GM18868 (cell line): Measurements from ENCODE around the gene TNFRSF8.
"Not testable (repeated sequence)": the region's sequence is repeated elsewhere in the genome, so short reads cannot be mapped to it uniquely, and the experiment has no call there.

ENCODE experiments used
- ATAC-seq: cut with Tn5 transposase; IDR thresholded peaks from one replicate; pipeline ENCODE4 v1.9.1; 2021; ENCODE audit warnings: mild to moderate bottlenecking, moderate library complexity; ENCODE audit not compliant: unreplicated experiment

TNFRSF8 gene

DNA sequence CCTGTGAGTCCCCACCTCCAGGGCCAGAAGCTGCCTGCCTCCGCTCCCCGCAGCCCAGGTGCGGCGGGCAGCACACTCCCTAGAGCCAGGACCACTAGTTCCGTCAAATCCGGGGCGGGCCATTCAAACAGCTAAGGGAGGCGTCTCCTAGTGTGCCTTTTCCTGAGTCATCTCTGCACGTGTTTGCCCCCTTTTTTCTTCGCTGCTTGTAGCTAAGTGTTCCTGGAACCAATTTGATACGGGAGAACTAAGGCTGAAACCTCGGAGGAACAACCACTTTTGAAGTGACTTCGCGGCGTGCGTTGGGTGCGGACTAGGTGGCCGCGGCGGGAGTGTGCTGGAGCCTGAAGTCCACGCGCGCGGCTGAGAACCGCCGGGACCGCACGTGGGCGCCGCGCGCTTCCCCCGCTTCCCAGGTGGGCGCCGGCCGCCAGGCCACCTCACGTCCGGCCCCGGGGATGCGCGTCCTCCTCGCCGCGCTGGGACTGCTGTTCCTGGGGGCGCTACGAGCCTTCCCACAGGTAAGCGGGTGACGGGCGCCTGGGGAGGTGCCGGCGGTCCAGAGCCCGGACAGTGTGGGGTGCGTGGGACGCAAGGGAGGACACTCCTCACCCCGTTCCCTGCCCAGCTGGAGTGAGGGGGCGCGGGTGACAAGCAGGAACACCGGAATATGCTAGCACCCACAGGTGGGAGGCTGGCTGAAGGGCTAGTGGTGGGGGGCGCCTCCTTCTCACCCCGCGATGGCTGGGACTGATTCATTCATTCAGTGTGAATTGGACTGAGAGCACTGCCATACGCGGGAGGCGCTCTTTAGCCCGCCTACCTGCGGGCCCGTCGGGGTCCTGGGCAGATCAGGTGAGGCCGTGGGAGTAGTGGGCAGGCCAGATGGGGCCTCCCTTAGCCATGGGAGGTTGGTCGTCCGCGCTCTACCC, at the start of gene TNFRSF8:
TSS of gene TNFRSF8 (plus strand) at position 163 of the 932 bp plus-strand sequence. CDS start at position 459, 296 bp downstream.
- no peak for ATAC-seq

DNA sequence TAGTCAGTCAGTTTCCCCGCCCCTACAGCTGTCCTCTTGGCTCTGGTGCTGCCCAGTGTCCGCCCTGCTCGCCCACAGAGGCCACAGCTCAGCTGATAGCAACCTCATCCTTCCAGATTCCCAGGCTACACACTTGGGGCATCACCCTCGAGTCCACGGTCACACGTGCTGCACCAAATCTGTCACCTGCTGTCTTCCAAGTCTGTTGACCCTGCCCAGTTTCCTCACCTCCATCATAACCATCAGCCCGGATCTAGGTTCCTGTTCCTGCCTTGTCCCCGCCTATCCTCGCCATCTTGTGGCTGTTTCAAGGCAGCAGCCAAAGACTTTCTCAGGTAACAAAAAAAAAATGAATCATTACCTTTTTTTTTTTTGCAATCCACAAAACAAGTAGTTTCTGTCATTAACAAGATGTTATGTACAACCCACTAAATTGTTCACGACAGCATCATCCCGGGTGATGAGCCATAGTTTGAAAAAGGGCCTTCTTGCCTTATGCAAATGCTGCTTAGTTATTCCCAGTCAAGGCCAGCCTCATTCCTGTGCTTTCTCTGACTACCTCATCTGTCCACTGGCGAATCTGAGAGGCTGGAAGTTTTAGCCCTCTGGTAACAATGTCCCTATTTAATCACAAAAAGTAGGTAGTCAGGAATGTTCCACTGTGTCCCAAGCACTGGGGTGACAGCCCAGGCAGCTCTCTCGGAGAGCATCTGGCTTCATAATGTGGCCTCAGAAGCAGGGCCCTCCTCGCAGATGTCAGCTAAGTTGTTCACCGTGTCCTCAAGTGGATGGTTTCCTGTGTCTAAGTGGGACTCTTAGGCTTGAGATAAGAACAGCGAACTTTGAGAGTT, 48.7 kb upstream of the TNFRSF8 start:
- no peak for ATAC-seq

DNA sequence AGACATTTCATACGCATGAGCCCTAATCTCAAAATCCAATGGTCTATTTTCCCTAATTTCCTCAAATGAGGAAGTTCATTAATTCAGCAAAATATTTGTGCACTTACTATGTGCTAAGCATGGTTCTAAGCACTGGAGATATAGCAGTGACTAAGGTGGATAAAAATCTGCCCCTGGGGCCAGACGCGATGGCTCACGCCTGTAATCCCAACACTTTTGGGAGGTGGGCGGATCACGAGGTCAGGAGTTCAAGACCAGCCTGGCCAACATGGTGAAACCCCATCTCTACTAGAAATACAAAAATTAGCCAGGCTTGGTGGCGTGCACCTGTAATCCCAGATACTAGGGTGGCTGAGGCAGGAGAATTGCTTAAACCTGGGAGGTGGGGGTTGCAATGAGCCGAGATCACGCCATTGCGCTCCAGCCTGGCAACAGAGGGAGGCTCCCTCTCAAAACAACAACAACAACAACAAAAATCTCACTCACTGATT, 48.1 kb upstream of the TNFRSF8 start:
- ATAC-seq, result no peak

DNA sequence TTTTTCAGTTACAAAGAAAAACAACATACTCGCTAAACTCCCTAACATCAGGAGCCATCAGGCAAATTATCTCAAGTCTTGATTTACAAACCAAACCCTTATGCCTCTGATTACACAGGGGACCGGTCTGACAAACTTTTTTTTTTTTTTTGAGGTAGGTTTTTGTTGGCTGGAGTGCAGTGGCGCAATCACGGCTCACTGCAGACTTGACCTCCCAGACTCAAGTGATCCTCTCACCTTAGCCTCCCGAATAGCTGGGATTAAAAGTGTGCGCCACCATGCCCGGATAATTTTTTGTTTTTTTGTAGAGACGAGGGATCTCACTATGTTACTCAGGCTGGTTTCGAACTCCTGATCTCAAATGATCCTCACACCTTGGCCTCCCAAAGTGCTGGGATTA, 47.6 kb upstream of the TNFRSF8 start:
- no peak for ATAC-seq

DNA sequence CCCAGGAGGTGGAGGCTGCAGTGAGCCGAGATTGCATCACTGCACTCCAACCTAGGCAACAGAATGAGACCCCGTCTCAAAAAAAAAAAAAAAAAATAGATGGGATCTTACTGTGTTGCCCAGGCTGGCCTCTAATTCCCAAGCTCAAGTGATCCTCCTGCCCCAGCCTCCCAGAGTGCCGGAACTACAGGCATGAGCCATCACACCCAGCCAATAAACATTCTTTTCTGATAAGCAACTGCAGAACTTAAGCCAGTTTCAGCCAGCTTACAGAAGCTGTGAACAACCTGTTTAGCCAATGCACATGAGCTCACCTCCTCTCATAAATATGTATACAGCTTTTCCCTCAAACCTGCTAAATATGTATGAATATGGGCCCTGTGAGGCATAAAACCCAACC, 46.9 kb upstream of the TNFRSF8 start:
- ATAC-seq, result no peak

DNA sequence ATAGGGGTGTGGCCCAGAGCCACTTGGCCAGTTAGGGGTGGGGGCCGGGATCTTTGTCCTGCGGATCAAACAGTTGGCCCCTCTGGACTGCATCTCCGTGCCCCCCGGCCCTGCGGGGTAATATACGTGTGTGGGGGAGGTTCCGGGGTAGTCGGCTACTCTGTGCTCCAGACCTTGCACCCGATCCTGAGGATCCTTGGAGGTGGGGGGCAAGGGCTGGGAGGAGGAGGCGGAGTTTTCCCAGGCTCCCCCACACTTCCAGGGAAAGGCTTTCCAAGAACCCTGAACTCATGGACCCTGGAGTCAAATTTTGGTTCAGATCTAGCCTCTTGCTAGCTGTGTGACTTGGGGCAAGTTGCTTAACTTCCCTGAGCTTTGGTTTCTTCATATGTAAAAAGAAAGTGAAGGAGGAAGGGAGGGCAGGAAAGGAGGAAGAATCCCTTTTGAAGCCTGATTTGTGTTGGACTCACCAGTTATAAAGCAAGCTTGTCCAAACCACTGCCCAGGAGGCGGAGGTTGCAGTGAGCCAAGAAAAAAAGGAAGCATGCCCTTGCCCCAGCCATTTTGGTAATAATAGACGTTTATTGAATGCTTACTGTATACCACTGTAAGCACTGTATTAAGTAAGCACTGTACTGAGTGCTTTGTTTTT, 43.1 kb upstream of the TNFRSF8 start:
- no peak for ATAC-seq

DNA sequence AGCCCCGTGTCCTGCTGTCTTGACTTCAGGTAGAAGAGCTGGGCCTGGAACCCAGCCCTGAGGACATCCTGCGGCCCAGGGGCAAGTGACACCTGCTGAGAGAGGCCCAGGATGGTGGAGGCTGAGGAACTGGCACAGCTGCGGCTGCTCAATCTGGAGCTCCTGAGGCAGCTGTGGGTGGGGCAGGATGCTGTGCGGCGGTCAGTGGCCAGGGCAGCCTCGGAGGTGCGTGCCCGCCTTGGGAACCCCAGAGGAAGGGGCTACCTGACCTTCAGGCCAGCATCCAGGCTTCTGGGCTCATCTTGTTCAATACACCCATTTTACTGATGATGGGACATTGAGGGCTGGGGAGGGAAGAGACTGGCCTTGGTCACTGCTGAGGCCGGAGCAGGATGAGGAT, 41.5 kb upstream of the TNFRSF8 start:
- no peak for ATAC-seq

DNA sequence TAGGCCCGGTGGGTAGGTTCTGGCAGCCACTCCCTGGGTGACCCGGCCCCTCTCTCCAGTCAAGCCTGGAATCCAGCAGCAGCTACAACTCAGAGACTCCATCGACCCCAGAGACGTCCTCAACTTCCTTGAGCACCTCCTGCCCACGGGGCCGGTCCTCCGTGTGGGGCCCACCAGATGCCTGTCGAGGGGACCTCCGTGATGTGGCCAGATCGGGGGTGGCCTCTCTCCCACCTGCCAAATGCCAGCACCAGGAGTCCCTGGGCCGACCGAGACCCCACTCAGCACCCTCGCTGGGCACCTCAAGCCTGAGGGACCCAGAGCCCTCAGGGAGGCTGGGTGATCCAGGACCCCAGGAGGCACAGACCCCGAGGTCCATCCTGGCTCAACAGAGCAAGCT, 41.1 kb upstream of the TNFRSF8 start:
- no peak for ATAC-seq

DNA sequence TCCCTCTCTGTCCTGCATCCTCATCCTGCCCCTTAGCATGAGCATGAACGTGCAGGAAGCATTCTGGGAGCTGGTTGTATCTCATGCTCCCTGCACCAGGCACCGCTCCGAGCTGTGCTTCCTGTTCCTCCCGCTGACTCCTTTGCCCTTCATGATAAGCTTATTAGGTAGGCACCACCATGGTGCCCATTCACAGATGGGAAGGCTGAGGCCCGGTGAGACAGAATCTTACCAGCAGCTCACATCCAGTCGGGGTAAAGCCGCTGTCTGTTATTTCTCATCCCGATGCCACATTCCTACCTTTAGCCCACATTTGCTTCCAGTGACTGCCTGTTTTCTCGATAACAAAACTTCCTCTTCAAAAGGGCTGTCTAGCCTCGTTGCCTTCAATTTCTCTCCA, 36.5 kb upstream of the TNFRSF8 start:
- no peak for ATAC-seq

DNA sequence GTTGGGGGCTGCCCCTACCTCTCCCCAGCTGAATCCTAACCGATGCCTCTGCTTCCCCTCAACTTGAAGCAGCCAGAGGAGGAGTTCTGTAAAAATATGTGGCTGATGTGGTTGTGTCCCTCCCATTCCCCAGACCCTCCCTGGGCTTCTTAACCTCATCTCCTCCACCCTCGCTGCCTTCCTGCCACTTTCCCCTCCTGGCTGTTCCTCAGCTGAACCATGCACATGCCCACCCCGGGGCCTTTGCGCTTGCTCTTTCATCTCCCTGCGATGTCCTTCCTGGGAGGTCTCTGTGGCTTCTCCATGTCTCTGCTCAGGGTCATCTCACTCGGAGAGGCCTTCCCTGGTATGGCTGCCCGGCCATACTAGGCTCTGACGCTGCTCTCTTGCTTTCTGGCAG, 34.9 kb upstream of the TNFRSF8 start:
- ATAC-seq, result no peak

DNA sequence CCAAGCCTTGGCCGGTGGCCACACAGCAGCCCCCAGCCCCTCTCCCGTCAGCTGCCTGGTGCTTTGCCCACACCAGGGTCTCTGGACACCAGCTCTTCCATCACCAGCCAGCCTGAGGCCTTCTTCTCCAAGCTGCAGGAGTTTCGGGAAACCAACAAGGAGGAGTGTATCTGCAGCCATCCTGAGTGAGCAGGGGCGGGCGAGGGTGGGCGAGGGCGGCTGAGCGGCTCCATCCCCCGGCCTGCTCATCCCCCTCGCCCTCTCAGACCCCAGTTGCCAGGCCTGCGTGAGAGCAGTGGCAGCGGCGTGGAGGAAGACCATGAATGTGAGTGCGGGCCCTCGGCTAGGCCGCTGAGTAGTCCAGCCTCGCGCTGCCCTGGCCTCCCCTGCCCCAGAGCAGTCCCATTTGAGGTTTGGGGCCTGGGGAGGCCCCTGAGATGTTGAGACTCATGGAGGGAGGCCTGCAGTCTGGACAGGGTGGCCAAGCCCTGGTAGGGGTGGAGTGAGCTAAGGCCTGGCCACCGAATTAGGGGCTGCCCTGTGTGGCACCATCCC, 34.1 kb upstream of the TNFRSF8 start:
- ATAC-seq, result no peak

DNA sequence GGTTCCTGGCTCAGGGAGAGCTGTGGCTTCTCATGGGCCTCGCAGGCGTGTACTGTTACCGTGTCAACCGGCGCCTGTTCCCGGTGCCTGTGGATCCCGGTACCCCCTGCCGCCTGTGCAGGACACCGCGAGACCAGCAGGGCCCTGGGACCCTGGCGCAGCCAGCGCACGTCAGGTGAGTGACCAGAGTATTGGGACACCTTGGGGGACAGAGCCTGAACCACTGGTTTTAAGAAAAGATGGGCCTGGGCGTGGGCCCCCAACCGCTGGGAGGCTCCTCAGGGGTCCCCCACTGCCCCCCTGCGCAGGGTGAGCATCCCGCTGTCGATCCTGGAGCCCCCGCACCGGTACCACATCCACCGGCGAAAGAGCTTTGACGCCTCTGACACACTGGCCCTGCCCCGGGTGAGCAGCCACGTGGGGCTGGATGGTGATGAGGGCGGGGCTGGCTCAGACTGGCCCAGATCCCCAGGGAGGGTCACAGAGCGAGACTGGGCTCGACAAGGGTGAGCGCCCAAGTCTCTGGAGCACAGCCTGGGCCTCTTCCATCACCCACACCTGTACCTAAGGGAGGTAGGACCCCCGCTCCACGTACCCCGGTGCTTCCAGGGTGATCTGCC, 33.3 kb upstream of the TNFRSF8 start:
- ATAC-seq, result no peak

DNA sequence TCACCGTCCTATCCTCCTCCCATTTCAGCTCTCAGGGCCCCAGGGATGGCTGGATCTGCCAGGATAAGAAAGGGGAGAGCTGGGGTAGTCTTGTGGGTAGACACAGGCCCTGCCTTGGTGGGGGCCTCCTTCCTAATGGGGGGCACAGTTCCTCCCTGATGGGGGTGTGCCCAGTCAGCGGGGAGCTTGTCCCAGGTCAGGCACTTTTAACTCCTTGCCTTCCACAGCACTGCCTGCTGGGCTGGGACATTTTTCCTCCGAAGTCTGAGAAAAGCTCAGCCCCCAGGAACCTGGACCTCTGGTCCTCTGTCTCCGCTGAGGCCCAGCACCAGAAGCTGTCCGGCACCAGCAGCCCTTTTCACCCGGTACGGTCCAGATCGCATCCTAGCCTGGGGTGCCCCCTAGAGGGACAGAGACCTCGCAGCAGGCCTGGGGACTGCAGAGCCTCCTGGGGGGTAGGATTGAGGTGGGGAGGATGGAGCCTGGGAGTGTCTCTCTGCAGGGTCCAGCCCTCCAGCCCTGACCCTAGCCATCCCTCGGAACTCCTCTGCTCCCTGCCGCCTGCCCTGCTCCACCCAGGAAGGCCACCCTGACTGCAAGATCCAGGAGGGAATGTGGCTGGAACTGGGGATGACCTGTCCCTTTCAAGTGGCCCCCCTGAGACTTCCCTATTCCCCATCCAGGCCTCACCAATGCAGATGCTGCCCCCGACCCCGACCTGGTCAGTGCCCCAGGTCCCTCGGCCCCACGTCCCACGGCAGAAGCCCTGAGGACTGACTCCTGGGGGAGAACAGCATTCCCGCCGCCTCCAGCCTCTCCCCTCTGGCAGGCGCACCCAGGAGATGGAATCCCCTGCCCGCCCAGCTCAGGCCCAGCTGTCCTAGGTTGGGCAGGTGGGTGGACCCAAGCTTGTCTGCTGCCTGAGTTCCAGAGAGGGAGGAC, 31.8 kb upstream of the TNFRSF8 start:
- no peak for ATAC-seq

DNA sequence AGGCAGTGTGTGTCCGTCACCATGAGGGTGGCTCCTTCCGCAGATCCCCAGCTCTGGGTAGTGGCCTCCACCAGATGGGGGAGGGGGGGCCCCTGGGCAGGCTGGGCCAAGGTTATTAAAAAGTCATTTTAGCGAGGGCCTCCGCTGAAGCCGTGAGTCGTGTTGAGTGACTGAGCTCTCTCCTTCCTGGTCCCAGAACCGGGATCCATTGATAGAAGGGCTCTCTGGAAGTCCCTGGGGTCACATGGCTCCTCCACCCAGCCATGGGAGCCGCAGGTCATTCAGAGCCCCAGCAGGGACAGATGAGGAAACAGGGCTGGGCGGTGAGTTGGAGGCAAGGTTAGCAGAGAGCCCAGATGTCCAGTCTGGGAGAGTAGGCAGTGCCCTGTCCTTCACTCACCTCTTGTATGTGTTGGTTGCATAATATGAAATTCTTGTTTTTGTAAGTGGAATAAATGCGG, 30.9 kb upstream of the TNFRSF8 start:
- no peak for ATAC-seq

DNA sequence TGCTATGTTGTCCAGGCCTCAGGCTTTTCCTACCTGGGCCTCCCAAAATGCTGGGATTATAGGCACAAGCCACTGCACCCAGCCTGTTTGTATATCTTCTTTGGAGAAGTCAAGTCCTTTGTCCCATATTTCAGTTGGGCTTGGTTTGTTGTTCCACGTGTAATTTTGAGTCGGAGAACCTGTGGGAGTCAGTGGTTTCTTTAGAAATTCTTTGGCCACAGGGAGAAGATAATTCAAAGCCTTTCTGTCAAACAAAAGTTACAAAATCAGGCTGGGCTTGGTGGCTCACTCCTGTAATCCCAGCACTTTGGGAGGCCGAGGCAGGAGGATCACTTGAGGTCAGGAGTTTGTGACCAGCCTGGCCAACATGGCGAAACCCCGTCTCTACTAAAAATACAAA, 29.7 kb upstream of the TNFRSF8 start:
- not testable (repeated sequence) for ATAC-seq

DNA sequence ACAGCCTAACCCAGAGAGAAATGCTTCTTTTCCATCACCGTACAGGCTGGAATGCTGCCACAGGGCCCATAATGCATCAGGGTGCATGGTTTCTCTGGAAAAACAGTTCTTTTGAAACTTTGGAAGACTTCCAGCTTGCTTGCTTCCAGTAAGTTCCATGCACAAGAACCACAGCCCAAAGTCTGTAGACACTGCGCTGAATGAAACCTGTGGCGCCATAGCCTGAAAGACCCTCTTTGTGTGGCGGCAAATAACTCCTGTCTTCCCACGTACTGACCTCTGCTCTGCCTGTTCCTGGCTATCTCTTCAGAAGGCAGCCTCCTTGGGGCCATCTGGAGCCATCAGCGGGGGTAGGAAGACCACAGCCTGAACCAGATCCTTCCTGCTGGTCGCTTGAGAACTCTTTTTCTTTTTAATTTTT, 28.7 kb upstream of the TNFRSF8 start:
- ATAC-seq, result no peak

DNA sequence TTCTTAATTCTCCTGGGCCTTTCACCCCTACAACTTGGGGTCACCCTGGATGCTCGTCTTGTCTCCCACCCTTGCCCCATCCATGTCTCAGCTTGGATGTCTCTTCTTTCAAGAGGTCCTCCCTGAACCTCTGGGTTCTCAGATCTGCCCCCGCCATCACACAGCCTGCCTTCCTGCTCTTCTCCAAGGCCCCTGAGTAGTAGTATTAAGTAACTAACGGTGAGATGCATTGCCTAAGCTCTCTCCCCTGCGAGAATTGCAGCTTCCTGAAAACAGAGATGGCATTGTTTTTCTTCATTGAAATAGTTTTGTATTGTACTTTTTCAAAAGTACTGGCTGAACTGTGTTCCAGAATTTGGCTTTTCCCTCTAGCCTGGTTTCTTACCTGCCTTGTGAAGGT, 27.8 kb upstream of the TNFRSF8 start:
- ATAC-seq, result no peak

DNA sequence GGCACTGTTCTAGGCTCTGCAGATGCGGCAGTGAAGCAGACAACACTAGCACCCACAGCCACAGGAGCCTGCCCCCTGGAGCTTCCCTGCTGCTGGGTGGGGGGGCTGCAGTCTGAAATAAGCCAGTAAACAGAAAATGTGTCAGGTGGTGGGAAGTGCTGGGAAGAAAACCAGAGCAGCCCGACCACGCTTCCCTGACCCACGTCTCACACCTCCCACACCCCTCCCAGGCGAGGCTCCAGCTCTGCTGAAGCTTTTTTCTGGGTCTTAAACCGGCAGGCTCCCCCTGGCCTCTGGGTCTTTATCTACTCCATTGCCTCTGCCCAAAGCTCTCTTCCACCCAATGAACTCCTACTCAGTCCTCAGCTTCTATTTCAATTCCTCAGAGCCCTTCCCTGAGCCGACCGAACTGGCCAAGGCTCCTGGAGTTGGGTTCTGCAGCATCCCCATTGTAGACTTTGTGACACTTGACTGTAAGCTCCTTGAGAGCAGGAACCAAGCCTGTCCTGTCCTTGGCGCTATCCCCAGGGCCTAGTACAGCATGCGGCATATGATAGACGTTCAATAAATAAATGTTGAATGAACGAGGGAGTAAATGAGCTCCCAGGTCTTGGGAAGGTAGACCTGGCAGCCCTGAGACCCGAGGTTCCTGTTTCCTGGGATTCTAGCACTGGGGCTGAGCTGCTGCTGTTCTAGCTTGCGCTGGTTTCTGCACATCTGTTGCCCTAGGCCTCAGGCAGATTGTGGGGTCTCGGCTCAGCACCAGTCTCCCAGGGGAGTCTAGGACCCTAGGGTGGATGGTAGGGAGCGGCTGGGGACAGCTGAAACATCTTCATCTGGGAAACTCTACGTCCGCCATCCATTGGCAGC, 25.4 kb upstream of the TNFRSF8 start:
- ATAC-seq, result no peak
